ENCODE results near the gene AGK. TPM values are rescaled to one million over a fixed set of nuclear protein-coding genes. Genes with fewer than 3 reads are reported as not detected.

Gene AGK
- total RNA-seq, 1 donor from 2014 or later = 147 TPM

DNA sequence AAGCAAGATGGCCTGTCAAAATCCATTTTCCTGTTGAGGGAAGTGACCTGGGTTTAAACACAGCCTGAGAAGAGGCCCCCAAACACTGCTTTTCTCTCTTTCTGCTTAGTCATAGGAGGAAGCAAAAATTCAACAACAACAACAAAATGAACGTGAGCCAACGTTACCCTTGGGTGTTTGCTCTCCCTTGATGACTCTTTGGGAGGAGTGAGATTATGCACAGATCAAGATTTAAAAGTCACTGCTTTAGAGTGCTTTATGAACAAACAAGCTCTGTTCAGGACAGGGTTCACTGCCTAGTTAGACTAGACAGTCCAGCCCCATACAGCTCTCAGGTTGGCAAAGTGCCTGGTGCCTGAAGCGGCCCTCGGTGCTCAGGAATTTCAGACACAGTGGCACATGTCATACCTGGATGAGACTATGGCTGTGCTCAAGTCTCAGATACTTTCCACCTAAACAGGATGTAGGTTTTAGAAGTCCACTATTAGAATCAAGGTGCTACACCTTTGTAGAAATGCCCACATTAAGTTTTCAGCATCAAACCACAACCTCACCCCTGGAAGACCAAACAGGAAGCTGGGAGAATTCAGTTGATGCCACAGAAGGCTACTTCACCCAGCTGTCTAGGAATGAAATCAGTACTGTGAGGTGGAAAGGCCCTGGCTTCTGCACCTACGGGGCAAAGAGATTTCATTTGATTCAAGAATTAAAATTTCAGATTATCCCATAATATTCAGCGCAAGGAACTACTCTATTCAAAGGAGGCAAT, 112.1 kb downstream of the AGK start:
- H3K27ac Mint-ChIP-seq = peak overlapping the region; percentile 63
- intact Hi-C loops (cut with micrococcal nuclease) = loop anchor here (5.0 kb wide), 1 partner anchor 39 kb away; the partner anchor contains the start of gene DENND11
- H3K27me3 Mint-ChIP-seq (ENCODE audit: low read depth) = no peaks in the 10 kb centered on the region
- no peaks in the 10 kb centered on the region for H3K9me3 Mint-ChIP-seq
- DNase-seq (ENCODE audit: low spot score) = no peak
- no peak overlapping the region for H3K4me3 Mint-ChIP-seq (ENCODE audit: low read depth)
- peaks cover 20% of the 10 kb centered on the region for H3K4me1 Mint-ChIP-seq (ENCODE audit: low read depth)
- peaks cover 62% of the 10 kb centered on the region for H3K36me3 Mint-ChIP-seq (ENCODE audit: low read depth)

DNA sequence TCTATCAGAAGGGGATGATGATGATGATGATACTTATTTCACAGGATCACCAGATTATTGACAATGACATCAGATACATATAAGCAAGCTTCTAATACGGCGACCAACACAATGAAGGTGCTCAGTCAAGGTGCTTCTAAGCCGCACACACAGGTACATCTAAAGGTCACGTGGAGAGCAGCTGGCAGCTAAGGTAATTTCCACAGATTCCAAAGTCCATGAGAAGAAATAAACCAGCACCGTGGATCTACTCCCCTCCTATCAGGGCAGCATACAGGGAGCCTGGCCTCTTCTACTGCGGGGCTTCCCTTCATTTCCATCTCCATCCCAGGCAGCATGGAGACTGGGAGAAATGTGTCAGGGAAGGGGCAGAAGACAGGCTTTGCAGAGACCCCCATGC, 113.2 kb downstream of the AGK start:
- Mint-ChIP-seq H3K27me3 (ENCODE audit: low read depth) (no peaks in the 10 kb centered on the region), H3K4me1 (ENCODE audit: low read depth) (peaks cover 20% of the 10 kb centered on the region)

GRCh38 chr7:141665208-141666035, 114.2 kb downstream of the AGK start:
- no peak for DNase-seq (ENCODE audit: low spot score)
- Mint-ChIP-seq H3K36me3 (ENCODE audit: low read depth) (peaks cover 50% of the 10 kb centered on the region), H3K9me3 (no peaks in the 10 kb centered on the region), H3K4me1 (ENCODE audit: low read depth) (peaks cover 19% of the 10 kb centered on the region), H3K27me3 (ENCODE audit: low read depth) (no peaks in the 10 kb centered on the region), H3K27ac (peak overlapping the region; percentile 31), H3K4me3 (ENCODE audit: low read depth) (no peak overlapping the region)
- intact Hi-C loops (cut with micrococcal nuclease) = no loop called here

More for the DNA sequence above, 113.2 kb downstream of the AGK start:
- Mint-ChIP-seq H3K36me3 (ENCODE audit: low read depth) (peaks cover 56% of the 10 kb centered on the region), H3K27ac (no peak overlapping the region), H3K4me3 (ENCODE audit: low read depth) (no peak overlapping the region), H3K9me3 (no peaks in the 10 kb centered on the region)
- DNase-seq (ENCODE audit: low spot score) = no peak
- intact Hi-C loops (cut with micrococcal nuclease) = loop anchor here (5.0 kb wide), 1 partner anchor 38 kb away; the partner anchor contains the start of gene DENND11

GRCh38 chr7:141666071-141666470, 114.9 kb downstream of the AGK start:
- Mint-ChIP-seq H3K36me3 (ENCODE audit: low read depth) (peaks cover 49% of the 10 kb centered on the region), H3K9me3 (no peaks in the 10 kb centered on the region), H3K4me3 (ENCODE audit: low read depth) (no peak overlapping the region), H3K27ac (peak overlapping the region; percentile 31), H3K4me1 (ENCODE audit: low read depth) (peaks cover 17% of the 10 kb centered on the region), H3K27me3 (ENCODE audit: low read depth) (no peaks in the 10 kb centered on the region)
- intact Hi-C loops (cut with micrococcal nuclease) = no loop called here
- DNase-seq (ENCODE audit: low spot score) = no peak

DNA sequence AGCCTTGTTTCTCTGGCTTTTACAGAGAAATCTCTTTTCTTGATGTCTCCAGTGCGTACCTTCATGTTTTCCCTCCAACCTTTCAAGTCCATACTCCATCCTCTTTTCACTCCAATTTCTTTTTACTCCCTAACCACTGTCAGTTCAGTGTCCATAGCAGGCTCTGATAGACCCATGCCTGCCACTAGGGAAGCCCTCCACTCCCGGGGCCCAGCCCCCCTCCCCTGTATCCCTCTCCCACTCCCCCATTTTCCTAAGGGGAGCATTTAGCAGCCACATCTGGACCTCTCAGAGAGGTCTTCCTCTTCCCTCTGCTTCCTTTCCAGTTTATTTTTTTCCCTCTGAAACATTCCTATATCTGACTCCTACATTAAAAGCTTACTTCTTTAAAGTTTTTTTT, 117.6 kb downstream of the AGK start:
- H3K4me3 Mint-ChIP-seq (ENCODE audit: low read depth) = no peak overlapping the region
- peak overlapping the region; percentile 9 for H3K27ac Mint-ChIP-seq
- peaks cover 46% of the 10 kb centered on the region for H3K36me3 Mint-ChIP-seq (ENCODE audit: low read depth)
- intact Hi-C loops (cut with micrococcal nuclease) = no loop called here
- peaks cover 3% of the 10 kb centered on the region for H3K4me1 Mint-ChIP-seq (ENCODE audit: low read depth)
- no peaks in the 10 kb centered on the region for H3K9me3 Mint-ChIP-seq
- no peak for DNase-seq (ENCODE audit: low spot score)
- H3K27me3 Mint-ChIP-seq (ENCODE audit: low read depth) = no peaks in the 10 kb centered on the region

GRCh38 chr7:141671705-141672496, 120.7 kb downstream of the AGK start:
- Mint-ChIP-seq H3K27me3 (ENCODE audit: low read depth) (no peaks in the 10 kb centered on the region), H3K36me3 (ENCODE audit: low read depth) (peaks cover 48% of the 10 kb centered on the region), H3K4me3 (ENCODE audit: low read depth) (no peak overlapping the region), H3K9me3 (no peaks in the 10 kb centered on the region), H3K27ac (no peak overlapping the region), H3K4me1 (ENCODE audit: low read depth) (peaks cover 25% of the 10 kb centered on the region)
- DNase-seq (ENCODE audit: low spot score) = no peak
- intact Hi-C loops (cut with micrococcal nuclease) = no loop called here

DNA sequence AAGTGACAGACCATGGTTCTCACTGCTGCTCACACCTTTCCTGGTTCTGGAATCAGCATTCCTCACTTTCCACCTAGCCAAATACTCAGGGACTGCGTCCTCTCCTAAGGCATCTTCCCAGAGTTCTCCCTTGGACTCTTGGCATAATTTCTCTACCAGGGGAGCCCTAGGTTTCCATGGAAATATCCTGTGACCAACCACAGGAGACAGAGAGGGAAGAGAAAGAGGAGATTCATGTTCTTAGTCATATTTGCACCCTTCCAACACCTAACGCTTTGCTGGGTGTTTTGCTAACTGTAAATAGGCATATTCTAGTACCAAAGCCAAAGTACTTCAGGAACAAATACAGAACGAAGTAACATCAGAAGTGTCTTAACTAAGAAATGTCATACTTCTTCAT, 122.1 kb downstream of the AGK start:
- Mint-ChIP-seq H3K4me3 (ENCODE audit: low read depth) (no peak overlapping the region), H3K9me3 (no peaks in the 10 kb centered on the region), H3K27ac (no peak overlapping the region), H3K4me1 (ENCODE audit: low read depth) (peaks cover 25% of the 10 kb centered on the region), H3K36me3 (ENCODE audit: low read depth) (peaks cover 48% of the 10 kb centered on the region), H3K27me3 (ENCODE audit: low read depth) (no peaks in the 10 kb centered on the region)
- intact Hi-C loops (cut with micrococcal nuclease) = no loop called here
- no peak for DNase-seq (ENCODE audit: low spot score)

- Mint-ChIP-seq H3K36me3 (ENCODE audit: low read depth) (peaks cover 51% of the 10 kb centered on the region), H3K4me1 (ENCODE audit: low read depth) (peaks cover 33% of the 10 kb centered on the region), H3K9me3 (no peaks in the 10 kb centered on the region), H3K27ac (peak overlapping the region; percentile 39), H3K27me3 (ENCODE audit: low read depth) (no peaks in the 10 kb centered on the region), H3K4me3 (ENCODE audit: low read depth) (no peak overlapping the region)
- intact Hi-C loops (cut with micrococcal nuclease) = loop anchor here (2.0 kb wide), 1 partner anchor 27 kb away; no protein-coding TSS in a partner anchor
- DNase-seq (ENCODE audit: low spot score) = no peak
Measured at GRCh38 chr7:141674171-141674671, 123.0 kb downstream of the AGK start.

DNA sequence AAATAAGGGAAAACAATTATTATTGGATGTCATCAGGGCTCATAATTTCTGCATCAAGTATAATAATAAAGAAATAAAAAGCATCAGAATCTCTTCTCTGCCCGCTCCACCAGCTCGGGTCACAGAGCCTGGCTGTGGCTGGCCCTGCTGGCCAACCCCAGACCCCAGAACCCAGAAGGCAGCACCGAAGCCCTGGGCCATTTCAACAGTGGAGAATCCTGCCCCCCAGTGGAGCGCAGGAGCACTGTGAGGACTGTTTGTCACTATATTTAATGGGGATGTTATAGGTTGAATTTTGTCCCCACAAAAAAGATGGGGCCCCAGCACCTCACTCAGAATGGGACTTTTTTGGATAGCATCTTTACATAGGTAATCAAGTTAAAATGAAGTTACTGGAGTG, 123.5 kb downstream of the AGK start:
- no peak for DNase-seq (ENCODE audit: low spot score)
- H3K27ac Mint-ChIP-seq = peak overlapping the region; percentile 68
- intact Hi-C loops (cut with micrococcal nuclease) = loop anchor here (2.0 to 5.0 kb wide), 2 partner anchors 26 to 122 kb away; partner anchors contain the start of gene AGK
- no peak overlapping the region for H3K4me3 Mint-ChIP-seq (ENCODE audit: low read depth)
- H3K27me3 Mint-ChIP-seq (ENCODE audit: low read depth) = no peaks in the 10 kb centered on the region
- H3K9me3 Mint-ChIP-seq = no peaks in the 10 kb centered on the region
- H3K36me3 Mint-ChIP-seq (ENCODE audit: low read depth) = peaks cover 53% of the 10 kb centered on the region
- H3K4me1 Mint-ChIP-seq (ENCODE audit: low read depth) = peaks cover 33% of the 10 kb centered on the region

DNA sequence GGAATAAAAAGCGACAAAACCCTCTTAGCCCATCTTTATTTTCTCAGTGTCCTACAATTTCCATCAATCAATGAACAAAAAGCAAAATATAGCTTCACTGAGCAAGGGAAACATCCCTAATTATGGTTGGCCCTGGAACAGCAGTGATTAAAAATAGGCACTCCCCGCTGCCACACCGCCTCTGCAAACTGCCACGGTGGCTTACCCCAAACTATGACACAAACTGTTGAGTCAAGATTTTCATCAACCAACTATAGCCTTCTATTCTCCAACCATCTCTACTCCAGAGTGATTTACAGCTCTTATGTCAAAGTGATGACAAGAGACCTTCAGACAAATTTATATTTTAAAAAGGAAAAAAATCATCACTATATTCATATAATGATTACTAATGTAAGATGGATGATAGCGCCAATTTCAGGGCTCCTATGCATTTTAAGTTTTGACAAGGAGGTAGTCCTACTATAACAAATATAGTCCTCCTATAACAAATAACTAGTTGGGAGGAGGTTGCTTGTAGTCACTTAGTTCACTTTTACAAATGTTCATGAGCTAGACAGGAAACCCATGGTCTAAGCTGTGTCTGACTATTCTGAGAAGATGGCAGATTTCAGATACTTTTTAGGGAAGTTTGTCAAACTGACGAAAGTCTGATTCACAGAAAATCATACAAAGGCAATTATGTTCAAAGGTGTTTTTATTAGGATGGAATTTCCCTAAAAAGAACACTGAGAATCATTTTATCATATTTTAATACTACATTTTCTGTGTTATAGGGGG, 124.4 kb downstream of the AGK start:
- DNase-seq (ENCODE audit: low spot score) = no peak
- intact Hi-C loops (cut with micrococcal nuclease) = loop anchor here (2.0 to 5.0 kb wide), 2 partner anchors 25 to 123 kb away; partner anchors contain the start of gene AGK
- H3K36me3 Mint-ChIP-seq (ENCODE audit: low read depth) = peaks cover 56% of the 10 kb centered on the region
- H3K27me3 Mint-ChIP-seq (ENCODE audit: low read depth) = no peaks in the 10 kb centered on the region
- H3K9me3 Mint-ChIP-seq = no peaks in the 10 kb centered on the region
- H3K4me3 Mint-ChIP-seq (ENCODE audit: low read depth) = peak overlapping the region; percentile 3
- peak overlapping the region; percentile 68 for H3K27ac Mint-ChIP-seq
- H3K4me1 Mint-ChIP-seq (ENCODE audit: low read depth) = peaks cover 36% of the 10 kb centered on the region

- no peaks in the 10 kb centered on the region for H3K9me3 Mint-ChIP-seq
- H3K36me3 Mint-ChIP-seq (ENCODE audit: low read depth) = peaks cover 59% of the 10 kb centered on the region
- H3K4me1 Mint-ChIP-seq (ENCODE audit: low read depth) = peaks cover 36% of the 10 kb centered on the region
- H3K4me3 Mint-ChIP-seq (ENCODE audit: low read depth) = no peak overlapping the region
- H3K27me3 Mint-ChIP-seq (ENCODE audit: low read depth) = no peaks in the 10 kb centered on the region
- intact Hi-C loops (cut with micrococcal nuclease) = loop anchor here (5.0 kb wide), 1 partner anchor 124 kb away; the partner anchor contains the start of gene AGK
- H3K27ac Mint-ChIP-seq = peak overlapping the region; percentile 49
- DNase-seq (ENCODE audit: low spot score) = no peak
Measured at GRCh38 chr7:141676618-141677017, 125.4 kb downstream of the AGK start.
